SK-N-SH (cell line): ENCODE measurements around the gene YES1.
"Not testable (repeated sequence)": the region's sequence is repeated elsewhere in the genome, so short reads cannot be mapped to it uniquely, and the experiment has no call there.

Experiments
- CHD2 ChIP-seq: fragments of 150-350 bp; IDR thresholded peaks from 2 replicates; pipeline ENCODE4 v1.6.1; 2018; ENCODE audit warnings: low read length; ENCODE audit not compliant: partially characterized antibody
- MAX ChIP-seq: IDR thresholded peaks from 2 replicates; pipeline ENCODE4 v1.4.0; 2012; ENCODE audit warnings: low read depth
- TF ChIP-seq, protein P1 (sequence below): fragments of 200-600 bp; sonication (generic); IDR thresholded peaks from 2 replicates; pipeline ENCODE4 v1.6.1; 2017; ENCODE audit warnings: antibody characterized with exemption, mild to moderate bottlenecking, moderate library complexity

DNA sequence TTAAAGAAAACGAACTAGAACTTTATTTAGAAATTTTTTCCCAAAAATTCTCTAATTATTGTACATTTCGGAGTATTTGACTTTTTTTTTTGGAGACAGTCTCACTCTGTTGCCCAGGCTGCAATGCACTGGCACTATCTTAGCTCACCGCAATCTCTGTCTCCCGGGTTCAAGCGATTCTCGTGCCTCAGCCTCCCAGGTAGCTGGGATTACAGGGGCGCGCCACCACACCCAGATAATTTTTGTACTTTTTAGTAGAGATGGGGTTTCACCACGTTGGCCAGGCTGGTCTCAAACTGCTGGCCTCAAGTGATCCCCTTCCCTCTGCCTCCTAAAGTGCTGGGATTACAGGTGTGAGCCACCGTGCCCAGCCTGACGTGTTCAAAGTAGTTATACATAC lies 2.8 kb downstream of the YES1 start:
- not testable (repeated sequence) for TF ChIP-seq MAX, CHD2
- TF ChIP-seq, protein P1, sequence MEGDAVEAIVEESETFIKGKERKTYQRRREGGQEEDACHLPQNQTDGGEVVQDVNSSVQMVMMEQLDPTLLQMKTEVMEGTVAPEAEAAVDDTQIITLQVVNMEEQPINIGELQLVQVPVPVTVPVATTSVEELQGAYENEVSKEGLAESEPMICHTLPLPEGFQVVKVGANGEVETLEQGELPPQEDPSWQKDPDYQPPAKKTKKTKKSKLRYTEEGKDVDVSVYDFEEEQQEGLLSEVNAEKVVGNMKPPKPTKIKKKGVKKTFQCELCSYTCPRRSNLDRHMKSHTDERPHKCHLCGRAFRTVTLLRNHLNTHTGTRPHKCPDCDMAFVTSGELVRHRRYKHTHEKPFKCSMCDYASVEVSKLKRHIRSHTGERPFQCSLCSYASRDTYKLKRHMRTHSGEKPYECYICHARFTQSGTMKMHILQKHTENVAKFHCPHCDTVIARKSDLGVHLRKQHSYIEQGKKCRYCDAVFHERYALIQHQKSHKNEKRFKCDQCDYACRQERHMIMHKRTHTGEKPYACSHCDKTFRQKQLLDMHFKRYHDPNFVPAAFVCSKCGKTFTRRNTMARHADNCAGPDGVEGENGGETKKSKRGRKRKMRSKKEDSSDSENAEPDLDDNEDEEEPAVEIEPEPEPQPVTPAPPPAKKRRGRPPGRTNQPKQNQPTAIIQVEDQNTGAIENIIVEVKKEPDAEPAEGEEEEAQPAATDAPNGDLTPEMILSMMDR, result not testable (repeated sequence)
